WTC11 (cell line): ENCODE results near the gene BLID. TPM values are rescaled to one million over a fixed set of nuclear protein-coding genes. Genes with fewer than 3 reads are reported as not detected.

Experiments used
- ATAC-seq: fragments of 200-7000 bp; cut with Tn5 transposase; 2 replicates; pipeline ENCODE4 v1.10.0; 2021; ENCODE audit warnings: mild to moderate bottlenecking, moderate library complexity
- CTCF ChIA-PET: fragments of 300-600 bp; sonication (Branson Sonifier 250); formaldehyde crosslinking; loops from one replicate; lab custom pipeline; 2021; ENCODE audit warnings: antibody characterized with exemption; lab: Charles Lee
- POLR2A ChIA-PET: fragments of 350-600 bp; sonication (Branson Sonifier 250); formaldehyde crosslinking; loops from one replicate; lab custom pipeline; 2021; ENCODE audit warnings: antibody characterized with exemption; lab: Charles Lee
- DNase-seq: peaks from one replicate; pipeline ENCODE4 v3.0.0; 2021; ENCODE audit warnings: low spot score
- H3K27ac Mint-ChIP-seq: 2 replicates; pipeline ENCODE4 v1.8.0; 2021; ENCODE audit warnings: mixed read lengths
- H3K27me3 Mint-ChIP-seq: 2 replicates; pipeline ENCODE4 v1.8.0; 2021; ENCODE audit warnings: low read depth, mild to moderate bottlenecking, moderate library complexity, mixed read lengths
- H3K36me3 Mint-ChIP-seq: 2 replicates; pipeline ENCODE4 v1.8.0; 2021; ENCODE audit warnings: mixed read lengths
- H3K4me1 Mint-ChIP-seq: 2 replicates; pipeline ENCODE4 v1.8.0; 2022; ENCODE audit warnings: mixed read lengths
- H3K4me3 Mint-ChIP-seq: 2 replicates; pipeline ENCODE4 v1.8.0; 2021; ENCODE audit warnings: mild to moderate bottlenecking, moderate library complexity, mixed read lengths
- H3K9me3 Mint-ChIP-seq: 2 replicates; pipeline ENCODE4 v1.8.0; 2021; ENCODE audit warnings: mixed read lengths
- CBFB ChIP-seq: sonication (generic); formaldehyde crosslinking; IDR thresholded peaks from 2 replicates; pipeline ENCODE4 v1.8.1; 2022; ENCODE audit warnings: mild to moderate bottlenecking, low read depth, missing genetic modification reagents
- ELF4 ChIP-seq: sonication (generic); formaldehyde crosslinking; IDR thresholded peaks from 2 replicates; pipeline ENCODE4 v1.8.1; 2022; ENCODE audit warnings: low read depth, mild to moderate bottlenecking, moderate library complexity, missing genetic modification reagents
- GABPB1 ChIP-seq: sonication (generic); formaldehyde crosslinking; IDR thresholded peaks from 2 replicates; pipeline ENCODE4 v1.8.1; 2023; ENCODE audit warnings: mild to moderate bottlenecking, missing genetic modification reagents
- IRF2 ChIP-seq: sonication (generic); formaldehyde crosslinking; IDR thresholded peaks from 2 replicates; pipeline ENCODE4 v1.8.0; 2022; ENCODE audit warnings: low read depth, missing genetic modification reagents, borderline replicate concordance
- JUN ChIP-seq: sonication (generic); formaldehyde crosslinking; IDR thresholded peaks from 2 replicates; pipeline ENCODE4 v1.8.0; 2023; ENCODE audit warnings: mild to moderate bottlenecking, missing genetic modification reagents
- NR2C2 ChIP-seq: sonication (generic); formaldehyde crosslinking; IDR thresholded peaks from 2 replicates; pipeline ENCODE4 v1.8.0; 2022; ENCODE audit warnings: mild to moderate bottlenecking, missing genetic modification reagents
- OVOL2 ChIP-seq: fragments of 250-450 bp; sonication (Bioruptor Pico); IDR thresholded peaks from 2 replicates; pipeline ENCODE4 v1.9.0; 2021; ENCODE audit warnings: mild to moderate bottlenecking, borderline replicate concordance
- SMAD4 ChIP-seq: sonication (generic); formaldehyde crosslinking; IDR thresholded peaks from 2 replicates; pipeline ENCODE4 v1.8.0; 2022; ENCODE audit warnings: mild to moderate bottlenecking, missing genetic modification reagents
- SOX15 ChIP-seq: fragments of 250-450 bp; sonication (Bioruptor Pico); IDR thresholded peaks from 2 replicates; pipeline ENCODE4 v1.9.0; 2021; ENCODE audit warnings: mild to moderate bottlenecking
- TCF7 ChIP-seq: sonication (generic); formaldehyde crosslinking; IDR thresholded peaks from 2 replicates; pipeline ENCODE4 v1.8.0; 2022; ENCODE audit warnings: mild to moderate bottlenecking, low read depth, missing genetic modification reagents, moderate library complexity
- TEAD4 ChIP-seq: sonication (generic); formaldehyde crosslinking; IDR thresholded peaks from 2 replicates; pipeline ENCODE4 v1.8.0; 2022; ENCODE audit warnings: mild to moderate bottlenecking, missing genetic modification reagents
- ZBTB21 ChIP-seq: sonication (generic); formaldehyde crosslinking; IDR thresholded peaks from 2 replicates; pipeline ENCODE4 v1.8.1; 2023; ENCODE audit warnings: mild to moderate bottlenecking, missing genetic modification reagents, borderline replicate concordance
- ZNF671 ChIP-seq: fragments of 250-450 bp; sonication (Bioruptor Pico); IDR thresholded peaks from 2 replicates; pipeline ENCODE4 v1.8.0; 2021; ENCODE audit warnings: mild to moderate bottlenecking
- total RNA-seq: library from RNA; stranded (reverse); gene quantifications from 3 replicates; pipeline ENCODE4 v1.2.3, GENCODE V29; 2021
- TF ChIP-seq, protein P1 (sequence below): sonication (generic); formaldehyde crosslinking; IDR thresholded peaks from 2 replicates; pipeline ENCODE4 v1.8.1; 2022; ENCODE audit warnings: mild to moderate bottlenecking, missing genetic modification reagents, moderate library complexity, borderline replicate concordance
- TF ChIP-seq, protein P2 (sequence below): sonication (generic); formaldehyde crosslinking; IDR thresholded peaks from 2 replicates; pipeline ENCODE4 v1.8.1; 2022; ENCODE audit warnings: low read depth, mild to moderate bottlenecking, moderate library complexity, missing genetic modification reagents, borderline replicate concordance
- TF ChIP-seq, protein P3 (sequence below): sonication (generic); formaldehyde crosslinking; IDR thresholded peaks from 2 replicates; pipeline ENCODE4 v1.8.0; 2022; ENCODE audit warnings: mild to moderate bottlenecking, missing genetic modification reagents
- TF ChIP-seq, protein P4 (sequence below): sonication (generic); formaldehyde crosslinking; IDR thresholded peaks from 2 replicates; pipeline ENCODE4 v1.8.1; 2022; ENCODE audit warnings: missing genetic modification reagents, borderline replicate concordance
- TF ChIP-seq, protein P5 (sequence below): sonication (generic); formaldehyde crosslinking; IDR thresholded peaks from 2 replicates; pipeline ENCODE4 v1.8.1; 2022; ENCODE audit warnings: low read depth, missing genetic modification reagents, borderline replicate concordance

BLID gene
- total RNA-seq, 1 experiment from 2014 or later = not detected

DNA sequence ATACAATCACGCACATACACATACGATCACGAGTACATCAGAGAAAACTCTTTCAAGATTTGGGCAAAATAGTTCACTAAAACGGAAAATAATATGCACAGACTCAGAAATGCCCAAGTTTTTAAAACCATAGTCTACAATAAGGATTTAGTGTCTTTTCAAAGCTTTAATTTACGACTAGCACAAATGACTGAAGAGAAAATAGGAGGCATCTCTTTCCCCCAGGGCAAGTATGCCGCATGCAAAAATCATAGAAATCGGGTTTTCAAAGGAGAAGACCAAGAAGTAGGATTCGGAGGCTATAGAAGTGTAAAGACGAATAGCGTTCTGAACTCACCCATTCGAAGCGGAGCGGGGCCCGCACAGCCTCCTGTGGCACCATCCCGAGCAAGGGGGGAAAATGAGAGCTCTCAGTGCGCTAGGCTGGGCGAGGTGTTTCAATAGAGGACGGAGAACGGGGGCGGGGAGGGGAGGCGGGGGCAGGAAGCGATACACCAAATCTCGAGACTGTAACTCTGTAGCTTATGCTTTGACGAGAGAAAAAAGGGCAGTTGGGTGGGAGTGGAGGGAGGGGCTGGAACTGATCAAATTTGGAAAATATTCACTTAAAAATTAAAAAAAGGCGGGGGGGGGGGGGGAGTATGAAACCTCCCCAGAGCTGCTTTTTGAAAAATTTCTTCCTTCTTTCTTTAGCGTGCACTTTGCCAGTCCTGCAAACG lies 15.8 kb downstream of the BLID start (continued):
- TF ChIP-seq SOX15 (CRISPR knock-in tag) (no peak), CBFB (CRISPR knock-in tag) (no peak), ZNF671 (CRISPR knock-in tag) (no peak), TEAD4 (no peak), OVOL2 (CRISPR knock-in tag) (no peak), SMAD4 (CRISPR knock-in tag) (no peak), TCF7 (CRISPR knock-in tag) (no peak), IRF2 (no peak), ELF4 (no peak), JUN (no peak), GABPB1 (CRISPR knock-in tag) (no peak)
- TF ChIP-seq, protein P1, sequence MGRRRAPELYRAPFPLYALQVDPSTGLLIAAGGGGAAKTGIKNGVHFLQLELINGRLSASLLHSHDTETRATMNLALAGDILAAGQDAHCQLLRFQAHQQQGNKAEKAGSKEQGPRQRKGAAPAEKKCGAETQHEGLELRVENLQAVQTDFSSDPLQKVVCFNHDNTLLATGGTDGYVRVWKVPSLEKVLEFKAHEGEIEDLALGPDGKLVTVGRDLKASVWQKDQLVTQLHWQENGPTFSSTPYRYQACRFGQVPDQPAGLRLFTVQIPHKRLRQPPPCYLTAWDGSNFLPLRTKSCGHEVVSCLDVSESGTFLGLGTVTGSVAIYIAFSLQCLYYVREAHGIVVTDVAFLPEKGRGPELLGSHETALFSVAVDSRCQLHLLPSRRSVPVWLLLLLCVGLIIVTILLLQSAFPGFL (CRISPR knock-in tag) = no peak
- TF ChIP-seq, protein P2, sequence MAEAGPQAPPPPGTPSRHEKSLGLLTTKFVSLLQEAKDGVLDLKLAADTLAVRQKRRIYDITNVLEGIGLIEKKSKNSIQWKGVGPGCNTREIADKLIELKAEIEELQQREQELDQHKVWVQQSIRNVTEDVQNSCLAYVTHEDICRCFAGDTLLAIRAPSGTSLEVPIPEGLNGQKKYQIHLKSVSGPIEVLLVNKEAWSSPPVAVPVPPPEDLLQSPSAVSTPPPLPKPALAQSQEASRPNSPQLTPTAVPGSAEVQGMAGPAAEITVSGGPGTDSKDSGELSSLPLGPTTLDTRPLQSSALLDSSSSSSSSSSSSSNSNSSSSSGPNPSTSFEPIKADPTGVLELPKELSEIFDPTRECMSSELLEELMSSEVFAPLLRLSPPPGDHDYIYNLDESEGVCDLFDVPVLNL (CRISPR knock-in tag) = no peak
- TF ChIP-seq, protein P3, sequence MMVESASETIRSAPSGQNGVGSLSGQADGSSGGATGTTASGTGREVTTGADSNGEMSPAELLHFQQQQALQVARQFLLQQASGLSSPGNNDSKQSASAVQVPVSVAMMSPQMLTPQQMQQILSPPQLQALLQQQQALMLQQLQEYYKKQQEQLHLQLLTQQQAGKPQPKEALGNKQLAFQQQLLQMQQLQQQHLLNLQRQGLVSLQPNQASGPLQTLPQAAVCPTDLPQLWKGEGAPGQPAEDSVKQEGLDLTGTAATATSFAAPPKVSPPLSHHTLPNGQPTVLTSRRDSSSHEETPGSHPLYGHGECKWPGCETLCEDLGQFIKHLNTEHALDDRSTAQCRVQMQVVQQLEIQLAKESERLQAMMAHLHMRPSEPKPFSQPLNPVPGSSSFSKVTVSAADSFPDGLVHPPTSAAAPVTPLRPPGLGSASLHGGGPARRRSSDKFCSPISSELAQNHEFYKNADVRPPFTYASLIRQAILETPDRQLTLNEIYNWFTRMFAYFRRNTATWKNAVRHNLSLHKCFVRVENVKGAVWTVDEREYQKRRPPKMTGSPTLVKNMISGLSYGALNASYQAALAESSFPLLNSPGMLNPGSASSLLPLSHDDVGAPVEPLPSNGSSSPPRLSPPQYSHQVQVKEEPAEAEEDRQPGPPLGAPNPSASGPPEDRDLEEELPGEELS (CRISPR knock-in tag) = no peak

DNA sequence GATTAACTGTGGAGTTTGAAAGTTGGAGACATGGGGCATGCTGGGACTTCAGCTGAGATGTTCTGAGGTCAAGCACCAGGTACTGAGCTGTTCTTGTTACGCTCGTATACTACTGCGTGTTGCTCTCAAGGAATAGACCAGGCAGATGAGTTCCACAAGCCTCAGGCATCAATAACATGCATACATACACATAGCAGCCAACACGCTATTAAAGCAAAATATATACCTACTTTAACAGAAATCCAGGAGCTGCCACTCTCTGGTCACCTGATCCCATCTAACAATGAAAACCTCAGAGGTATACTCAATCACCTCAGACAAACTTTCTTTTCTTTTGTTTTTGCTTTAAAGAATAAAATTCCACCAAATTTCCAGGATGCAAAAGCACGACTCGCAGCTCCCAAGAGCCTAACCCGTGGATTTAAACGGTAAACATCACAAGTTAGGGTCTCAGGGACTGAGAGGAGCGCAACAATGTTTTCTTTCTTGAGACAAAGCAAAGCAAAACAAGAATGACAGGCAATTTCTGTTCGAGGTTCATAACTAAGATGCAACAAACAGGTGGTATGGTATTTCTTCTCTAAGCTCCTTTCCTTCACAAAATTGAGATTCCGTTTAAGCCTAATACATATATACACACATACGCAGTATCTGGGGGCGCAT lies 16.5 kb downstream of the BLID start:
- no peaks in the 10 kb centered on the region for H3K9me3 Mint-ChIP-seq
- TF ChIP-seq, protein P4, sequence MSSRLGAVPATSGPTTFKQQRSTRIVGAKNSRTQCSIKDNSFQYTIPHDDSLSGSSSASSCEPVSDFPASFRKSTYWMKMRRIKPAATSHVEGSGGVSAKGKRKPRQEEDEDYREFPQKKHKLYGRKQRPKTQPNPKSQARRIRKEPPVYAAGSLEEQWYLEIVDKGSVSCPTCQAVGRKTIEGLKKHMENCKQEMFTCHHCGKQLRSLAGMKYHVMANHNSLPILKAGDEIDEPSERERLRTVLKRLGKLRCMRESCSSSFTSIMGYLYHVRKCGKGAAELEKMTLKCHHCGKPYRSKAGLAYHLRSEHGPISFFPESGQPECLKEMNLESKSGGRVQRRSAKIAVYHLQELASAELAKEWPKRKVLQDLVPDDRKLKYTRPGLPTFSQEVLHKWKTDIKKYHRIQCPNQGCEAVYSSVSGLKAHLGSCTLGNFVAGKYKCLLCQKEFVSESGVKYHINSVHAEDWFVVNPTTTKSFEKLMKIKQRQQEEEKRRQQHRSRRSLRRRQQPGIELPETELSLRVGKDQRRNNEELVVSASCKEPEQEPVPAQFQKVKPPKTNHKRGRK (CRISPR knock-in tag) = no peak
- TF ChIP-seq ZBTB21 (CRISPR knock-in tag) = no peak
- TF ChIP-seq ELF4 = no peak
- no peak for TF ChIP-seq NR2C2 (CRISPR knock-in tag)
- TF ChIP-seq, protein P5, sequence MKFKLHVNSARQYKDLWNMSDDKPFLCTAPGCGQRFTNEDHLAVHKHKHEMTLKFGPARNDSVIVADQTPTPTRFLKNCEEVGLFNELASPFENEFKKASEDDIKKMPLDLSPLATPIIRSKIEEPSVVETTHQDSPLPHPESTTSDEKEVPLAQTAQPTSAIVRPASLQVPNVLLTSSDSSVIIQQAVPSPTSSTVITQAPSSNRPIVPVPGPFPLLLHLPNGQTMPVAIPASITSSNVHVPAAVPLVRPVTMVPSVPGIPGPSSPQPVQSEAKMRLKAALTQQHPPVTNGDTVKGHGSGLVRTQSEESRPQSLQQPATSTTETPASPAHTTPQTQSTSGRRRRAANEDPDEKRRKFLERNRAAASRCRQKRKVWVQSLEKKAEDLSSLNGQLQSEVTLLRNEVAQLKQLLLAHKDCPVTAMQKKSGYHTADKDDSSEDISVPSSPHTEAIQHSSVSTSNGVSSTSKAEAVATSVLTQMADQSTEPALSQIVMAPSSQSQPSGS (CRISPR knock-in tag) = no peak
- no peaks in the 10 kb centered on the region for H3K36me3 Mint-ChIP-seq
- ChIA-PET POLR2A (interaction anchor here (0.6 kb wide), 1 partner anchor 442 kb away, joined by 3 read pairs; no protein-coding TSS in a partner anchor), CTCF (interaction anchor here (0.5 to 6.0 kb wide), 7 partner anchors 8 to 445 kb away, joined by 3 to 99 read pairs (median 5); no protein-coding TSS in a partner anchor)
- no peak overlapping the region for H3K27ac Mint-ChIP-seq
- DNase-seq (no peak), ATAC-seq (no peak)
- no peak overlapping the region; the same call in 1 of the 2 replicates for H3K4me3 Mint-ChIP-seq
- H3K27me3 Mint-ChIP-seq = peaks cover 21% of the 10 kb centered on the region
- peaks cover 37% of the 10 kb centered on the region for H3K4me1 Mint-ChIP-seq
